Transverse colon (tissue), 4 donors: Measurements from ENCODE around the gene COLEC12.

ENCODE experiments used
- CTCF ChIP-seq, 5 experiments: fragments of 200-600 bp in 3 of 5; fragments of 450-650 bp in 2 of 5; sonication (generic) in 3 of 5; IDR thresholded peaks; 1 replicate in 2 of 5; 2 replicates in 3 of 5; pipeline ENCODE4 v1.5.1; 2016 to 2017; ENCODE audit warnings: antibody characterized with exemption in 5 of 5, inconsistent platforms in 3 of 5, mild to moderate bottlenecking in 2 of 5, moderate library complexity in 1 of 5
- EP300 ChIP-seq: sonication (generic); formaldehyde crosslinking; IDR thresholded peaks from one replicate; pipeline ENCODE4 v1.6.1; 2017; ENCODE audit warnings: antibody characterized with exemption, low read depth
- POLR2A ChIP-seq: fragments of 450-650 bp; IDR thresholded peaks from one replicate; pipeline ENCODE4 v1.6.1; 2016; ENCODE audit warnings: antibody characterized with exemption, mild to moderate bottlenecking, moderate library complexity
- POLR2AphosphoS5 ChIP-seq, 3 donors: sonication (generic); formaldehyde crosslinking; IDR thresholded peaks; one replicate each; pipeline ENCODE4 v1.6.1; 2016; ENCODE audit warnings: antibody characterized with exemption in 3 of 3

GRCh38 chr18:361941-362310, 138.6 kb downstream of the COLEC12 start:
- TF ChIP-seq CTCF (IDR thresholded peaks at IDR 0.05) (no peak), POLR2A (no peak), EP300 (no peak), POLR2AphosphoS5 (IDR thresholded peaks at IDR 0.05) (no peak)
